Measurements from ENCODE around the gene CCM2.

CCM2 gene

DNA sequence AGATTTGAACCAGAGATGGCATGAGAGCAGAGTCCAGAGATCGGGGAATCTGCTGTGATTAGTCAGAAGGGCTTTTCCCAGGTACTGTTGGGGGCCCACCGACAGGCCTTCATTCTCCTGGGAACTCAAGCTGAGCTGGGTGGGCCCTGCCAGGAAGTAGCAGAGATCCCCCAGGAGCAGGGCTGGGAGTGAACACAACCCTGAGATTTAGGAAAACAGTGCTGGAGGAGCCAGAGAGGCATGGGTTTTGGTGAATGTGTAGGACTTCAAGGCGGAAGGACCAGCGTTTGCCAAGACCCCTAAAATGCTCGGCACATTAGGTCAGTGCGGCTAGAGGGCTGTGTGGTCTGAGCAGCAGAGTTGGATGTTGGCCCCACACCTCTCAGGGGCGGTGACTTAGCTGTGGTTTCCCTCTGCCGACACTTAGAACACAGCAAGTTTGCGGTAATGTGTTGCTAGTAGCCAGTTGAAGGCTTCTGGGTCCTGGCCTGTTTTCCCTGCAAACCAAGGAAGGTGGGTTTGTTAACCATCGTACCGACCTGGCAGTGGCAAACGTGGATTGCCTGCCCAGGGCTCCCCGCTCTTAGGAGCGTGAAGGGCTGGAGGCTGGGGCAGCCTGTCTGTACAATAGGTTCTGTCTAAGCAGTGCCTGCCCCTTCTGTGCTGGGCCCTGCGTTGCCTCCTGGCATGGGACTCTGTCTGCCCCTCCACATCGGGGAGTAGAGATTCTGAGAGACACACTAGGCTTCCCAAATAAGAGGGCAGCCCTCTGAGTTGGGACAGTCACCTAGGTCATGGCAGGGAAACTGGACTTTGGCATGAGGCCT is 74.7 kb downstream of the CCM2 start:
- Histone ChIP-seq H3K4me1 (ENCODE audit: control insufficient read depth in 1 of 2, insufficient read depth in 2 of 2, low read length in 2 of 2) (peaks cover 5 to 11% of the 10 kb centered on the region in 2 experiments), H2BK12ac (ENCODE audit: low read length) (no peak overlapping the region), H3K4me2 (ENCODE audit: low read length) (no peak overlapping the region), H2BK5ac (ENCODE audit: low read depth, low read length, poor library complexity) (no peak overlapping the region), H2BK120ac (ENCODE audit: insufficient read depth, low read length, poor library complexity) (no peak overlapping the region), H2AFZ (ENCODE audit: insufficient read depth, low read length, poor library complexity) (no peak overlapping the region), H3K4ac (ENCODE audit: low read depth, low read length) (no peak overlapping the region), H2AK5ac (ENCODE audit: low read length) (no peak overlapping the region), H3K79me1 (ENCODE audit: low read length) (no peaks in the 10 kb centered on the region), H3K23ac (ENCODE audit: low read length) (no peak overlapping the region), H4K91ac (ENCODE audit: low read depth, low read length) (no peak overlapping the region), H3K9me3 (ENCODE audit: insufficient read depth, low read depth, low read length) (peaks cover 6% of the 10 kb centered on the region), H3K9ac (ENCODE audit: low read length) (no peak overlapping the region), H4K8ac (ENCODE audit: low read depth, low read length) (no peak overlapping the region), H3K18ac (ENCODE audit: low read length) (no peak overlapping the region), H3K27me3 (ENCODE audit: insufficient read depth, low read length) (no peaks in the 10 kb centered on the region), H3K27ac (ENCODE audit: low read depth, low read length) (no peak overlapping the region), H4K12ac (ENCODE audit: low read depth, low read length) (no peak overlapping the region), H3K79me2 (ENCODE audit: control insufficient read depth, insufficient read depth, low read length, poor library complexity) (no peaks in the 10 kb centered on the region), H3K14ac (ENCODE audit: low read length) (no peak overlapping the region), H3K4me3 (ENCODE audit: low read depth, low read length) (no peak overlapping the region), H3K36me3 (ENCODE audit: control insufficient read depth in 1 of 2, insufficient read depth in 2 of 2, low read length in 2 of 2) (peaks cover 51 to 58% of the 10 kb centered on the region in 2 experiments)
- no peak for DNase-seq
- no CpG with 5 or more reads among the region's 16 CpGs for WGBS (ENCODE audit: extremely low coverage, insufficient coverage, insufficient read length)

DNA sequence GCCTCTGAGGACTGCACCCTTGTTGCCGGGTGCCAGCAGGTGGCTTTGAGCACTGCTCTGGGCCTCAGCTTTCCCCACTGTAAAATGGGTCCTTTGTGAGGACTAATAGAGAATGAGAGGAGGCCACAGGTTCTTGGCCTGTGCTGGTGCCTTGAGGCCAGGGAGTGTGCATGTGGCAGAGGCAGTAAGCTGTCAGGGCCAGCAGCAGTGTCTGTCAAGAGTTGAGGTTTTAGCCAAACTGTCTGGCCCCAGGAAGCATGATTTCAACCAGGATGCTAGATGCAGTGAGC is 75.3 kb downstream of the CCM2 start:
- no peaks in the 10 kb centered on the region for H3K27me3 ChIP-seq (ENCODE audit: insufficient read depth, low read length)
- DNase-seq, result no peak
- H3K4ac ChIP-seq (ENCODE audit: low read depth, low read length), result no peak overlapping the region
- no peak overlapping the region for H2BK12ac ChIP-seq (ENCODE audit: low read length)
- H3K18ac ChIP-seq (ENCODE audit: low read length), result no peak overlapping the region
- H3K4me2 ChIP-seq (ENCODE audit: low read length), result no peak overlapping the region
- no peak overlapping the region for H3K27ac ChIP-seq (ENCODE audit: low read depth, low read length)
- H4K12ac ChIP-seq (ENCODE audit: low read depth, low read length), result no peak overlapping the region
- H2BK120ac ChIP-seq (ENCODE audit: insufficient read depth, low read length, poor library complexity), result no peak overlapping the region
- no peaks in the 10 kb centered on the region for H3K79me1 ChIP-seq (ENCODE audit: low read length)
- no peak overlapping the region for H3K4me3 ChIP-seq (ENCODE audit: low read depth, low read length)
- H3K9ac ChIP-seq (ENCODE audit: low read length), result no peak overlapping the region
- H2AFZ ChIP-seq (ENCODE audit: insufficient read depth, low read length, poor library complexity), result no peak overlapping the region
- no peak overlapping the region for H4K91ac ChIP-seq (ENCODE audit: low read depth, low read length)
- H2BK5ac ChIP-seq (ENCODE audit: low read depth, low read length, poor library complexity), result no peak overlapping the region
- no peak overlapping the region for H3K14ac ChIP-seq (ENCODE audit: low read length)
- H3K9me3 ChIP-seq (ENCODE audit: insufficient read depth, low read depth, low read length), result peaks cover 7% of the 10 kb centered on the region
- no peak overlapping the region for H4K8ac ChIP-seq (ENCODE audit: low read depth, low read length)
- no peak overlapping the region for H2AK5ac ChIP-seq (ENCODE audit: low read length)
- peaks cover 5 to 11% of the 10 kb centered on the region in 2 experiments for H3K4me1 ChIP-seq (ENCODE audit: control insufficient read depth in 1 of 2, insufficient read depth in 2 of 2, low read length in 2 of 2)
- no peak overlapping the region for H3K23ac ChIP-seq (ENCODE audit: low read length)
- no CpG with 5 or more reads among the region's 1 CpG for WGBS (ENCODE audit: extremely low coverage, insufficient coverage, insufficient read length)
- H3K79me2 ChIP-seq (ENCODE audit: control insufficient read depth, insufficient read depth, low read length, poor library complexity), result no peaks in the 10 kb centered on the region
- H3K36me3 ChIP-seq (ENCODE audit: control insufficient read depth in 1 of 2, insufficient read depth in 2 of 2, low read length in 2 of 2), result peaks cover 46 to 53% of the 10 kb centered on the region in 2 experiments

DNA sequence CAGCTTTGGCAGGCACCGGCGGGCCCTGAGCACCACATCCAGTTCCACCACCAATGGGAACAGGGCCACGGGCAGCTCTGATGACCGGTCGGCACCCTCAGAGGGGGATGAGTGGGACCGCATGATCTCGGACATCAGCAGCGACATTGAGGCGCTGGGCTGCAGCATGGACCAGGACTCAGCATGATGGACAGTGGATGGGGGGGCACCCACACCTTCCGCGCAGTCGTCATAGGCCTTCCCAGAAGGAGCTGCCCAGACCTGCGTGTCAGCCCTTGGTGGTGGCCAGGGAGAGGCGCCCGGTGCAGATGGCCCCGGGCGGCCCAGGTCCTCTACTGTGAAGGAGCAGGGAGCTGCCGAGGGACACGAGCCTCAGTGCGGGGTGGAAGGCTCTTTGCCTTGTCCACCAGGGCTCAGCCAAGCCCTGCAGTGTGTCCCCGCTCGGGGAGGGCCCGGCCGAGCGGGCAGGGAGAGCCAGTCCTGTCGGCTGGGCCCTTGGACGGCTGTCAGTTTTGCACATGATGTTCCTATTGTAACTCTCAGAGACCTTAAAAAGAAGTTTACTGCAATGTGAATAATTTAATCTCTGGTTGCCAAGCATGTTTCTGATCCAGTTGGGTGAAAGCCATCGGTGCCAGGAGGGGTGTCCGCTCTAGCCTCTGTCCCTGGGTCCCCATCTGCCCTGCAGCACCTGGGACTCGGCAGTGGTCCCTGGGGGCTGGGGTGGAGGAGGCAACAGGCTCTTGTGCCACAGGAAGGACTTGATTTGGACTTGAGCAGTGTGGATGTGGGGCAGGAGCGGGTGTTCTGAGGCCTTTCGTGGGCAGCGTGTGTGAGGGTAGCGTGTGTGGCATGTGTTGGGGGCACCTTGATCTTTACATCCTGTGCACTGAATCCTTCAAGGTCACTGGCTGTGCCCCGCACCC is 76.1 kb downstream of the CCM2 start:
- H3K27ac ChIP-seq (ENCODE audit: low read depth, low read length), result no peak overlapping the region
- H2BK5ac ChIP-seq (ENCODE audit: low read depth, low read length, poor library complexity), result no peak overlapping the region
- no peak overlapping the region for H4K8ac ChIP-seq (ENCODE audit: low read depth, low read length)
- no peak overlapping the region for H4K12ac ChIP-seq (ENCODE audit: low read depth, low read length)
- no peak overlapping the region for H3K23ac ChIP-seq (ENCODE audit: low read length)
- H2AFZ ChIP-seq (ENCODE audit: insufficient read depth, low read length, poor library complexity), result no peak overlapping the region
- H3K9me3 ChIP-seq (ENCODE audit: insufficient read depth, low read depth, low read length), result peaks cover 7% of the 10 kb centered on the region
- no peak overlapping the region for H4K91ac ChIP-seq (ENCODE audit: low read depth, low read length)
- H2BK120ac ChIP-seq (ENCODE audit: insufficient read depth, low read length, poor library complexity), result no peak overlapping the region
- no peaks in the 10 kb centered on the region for H3K27me3 ChIP-seq (ENCODE audit: insufficient read depth, low read length)
- no peak overlapping the region for H3K14ac ChIP-seq (ENCODE audit: low read length)
- H3K79me2 ChIP-seq (ENCODE audit: control insufficient read depth, insufficient read depth, low read length, poor library complexity), result no peaks in the 10 kb centered on the region
- no peak overlapping the region for H2AK5ac ChIP-seq (ENCODE audit: low read length)
- no peak overlapping the region for H3K4me3 ChIP-seq (ENCODE audit: low read depth, low read length)
- H3K4ac ChIP-seq (ENCODE audit: low read depth, low read length), result no peak overlapping the region
- whole genome bisulfite sequencing (ENCODE audit: extremely low coverage, insufficient coverage, insufficient read length), result no CpG with 5 or more reads among the region's 35 CpGs
- H3K18ac ChIP-seq (ENCODE audit: low read length), result no peak overlapping the region
- peaks cover 5 to 11% of the 10 kb centered on the region in 2 experiments for H3K4me1 ChIP-seq (ENCODE audit: control insufficient read depth in 1 of 2, insufficient read depth in 2 of 2, low read length in 2 of 2)
- H3K79me1 ChIP-seq (ENCODE audit: low read length), result no peaks in the 10 kb centered on the region
- H2BK12ac ChIP-seq (ENCODE audit: low read length), result no peak overlapping the region
- H3K4me2 ChIP-seq (ENCODE audit: low read length), result no peak overlapping the region
- DNase-seq, result no peak
- H3K36me3 ChIP-seq (ENCODE audit: control insufficient read depth in 1 of 2, insufficient read depth in 2 of 2, low read length in 2 of 2), result peaks cover 44 to 50% of the 10 kb centered on the region in 2 experiments
- H3K9ac ChIP-seq (ENCODE audit: low read length), result no peak overlapping the region

DNA sequence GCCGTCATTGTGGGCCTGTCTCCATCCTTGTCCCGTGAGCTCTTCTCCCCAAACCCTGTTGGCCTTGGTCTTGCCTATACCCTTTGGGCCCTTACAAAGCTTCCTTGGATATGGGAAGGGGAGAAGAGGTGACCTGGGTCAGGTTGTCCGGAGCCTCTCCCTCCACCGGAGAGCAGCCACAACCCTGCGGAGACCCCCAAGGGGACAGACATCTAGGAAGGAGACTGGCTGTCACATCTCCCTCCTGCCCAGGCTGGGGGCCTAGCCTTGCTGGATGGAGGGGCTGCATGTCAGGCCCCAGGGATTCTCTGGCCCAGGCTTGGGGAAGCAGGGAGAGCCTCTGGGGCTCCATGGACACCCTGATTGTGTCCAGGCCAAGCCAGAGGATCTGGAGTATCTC is 76.9 kb downstream of the CCM2 start:
- no peak overlapping the region for H3K27ac ChIP-seq (ENCODE audit: low read depth, low read length)
- H3K4me1 ChIP-seq (ENCODE audit: control insufficient read depth in 1 of 2, insufficient read depth in 2 of 2, low read length in 2 of 2), result peaks cover 5 to 11% of the 10 kb centered on the region in 2 experiments
- no peak overlapping the region for H2BK120ac ChIP-seq (ENCODE audit: insufficient read depth, low read length, poor library complexity)
- H2AK5ac ChIP-seq (ENCODE audit: low read length), result no peak overlapping the region
- H4K91ac ChIP-seq (ENCODE audit: low read depth, low read length), result no peak overlapping the region
- WGBS (ENCODE audit: extremely low coverage, insufficient coverage, insufficient read length), result no CpG with 5 or more reads among the region's 5 CpGs
- H3K9ac ChIP-seq (ENCODE audit: low read length), result no peak overlapping the region
- H4K12ac ChIP-seq (ENCODE audit: low read depth, low read length), result no peak overlapping the region
- H3K4me2 ChIP-seq (ENCODE audit: low read length), result no peak overlapping the region
- peaks cover 9% of the 10 kb centered on the region for H3K9me3 ChIP-seq (ENCODE audit: insufficient read depth, low read depth, low read length)
- H3K79me2 ChIP-seq (ENCODE audit: control insufficient read depth, insufficient read depth, low read length, poor library complexity), result no peaks in the 10 kb centered on the region
- H3K36me3 ChIP-seq (ENCODE audit: control insufficient read depth in 1 of 2, insufficient read depth in 2 of 2, low read length in 2 of 2), result peaks cover 44 to 50% of the 10 kb centered on the region in 2 experiments
- no peak overlapping the region for H3K23ac ChIP-seq (ENCODE audit: low read length)
- H2AFZ ChIP-seq (ENCODE audit: insufficient read depth, low read length, poor library complexity), result no peak overlapping the region
- no peaks in the 10 kb centered on the region for H3K27me3 ChIP-seq (ENCODE audit: insufficient read depth, low read length)
- H2BK5ac ChIP-seq (ENCODE audit: low read depth, low read length, poor library complexity), result no peak overlapping the region
- no peak overlapping the region for H3K4ac ChIP-seq (ENCODE audit: low read depth, low read length)
- no peak overlapping the region for H3K4me3 ChIP-seq (ENCODE audit: low read depth, low read length)
- no peak overlapping the region for H2BK12ac ChIP-seq (ENCODE audit: low read length)
- H3K79me1 ChIP-seq (ENCODE audit: low read length), result no peaks in the 10 kb centered on the region
- no peak for DNase-seq
- H4K8ac ChIP-seq (ENCODE audit: low read depth, low read length), result no peak overlapping the region
- H3K14ac ChIP-seq (ENCODE audit: low read length), result no peak overlapping the region
- no peak overlapping the region for H3K18ac ChIP-seq (ENCODE audit: low read length)

All from trophoblast cell (in vitro differentiated cells and primary cell).